ENCODE results near the gene NT5DC2.

DNA sequence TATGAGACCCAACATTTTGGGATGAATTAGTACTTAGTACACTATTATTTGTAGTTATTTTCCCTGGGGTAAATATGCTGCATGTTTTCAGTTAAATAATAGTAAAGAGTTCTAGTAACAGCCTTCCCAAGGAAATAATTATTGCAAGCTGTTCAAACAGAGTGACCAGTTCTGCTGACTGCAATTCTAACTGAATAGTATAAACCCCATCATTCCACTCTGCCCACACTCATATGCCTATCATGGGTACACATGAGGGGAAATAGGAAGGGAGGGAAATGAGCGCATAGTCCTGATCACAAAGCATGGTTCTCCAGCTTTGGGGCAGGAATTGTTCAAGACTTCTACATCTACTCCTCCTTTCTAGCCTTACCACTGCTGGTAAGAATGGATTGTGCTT is 21.4 kb upstream of the NT5DC2 start:
- TF ChIP-seq, protein P1, sequence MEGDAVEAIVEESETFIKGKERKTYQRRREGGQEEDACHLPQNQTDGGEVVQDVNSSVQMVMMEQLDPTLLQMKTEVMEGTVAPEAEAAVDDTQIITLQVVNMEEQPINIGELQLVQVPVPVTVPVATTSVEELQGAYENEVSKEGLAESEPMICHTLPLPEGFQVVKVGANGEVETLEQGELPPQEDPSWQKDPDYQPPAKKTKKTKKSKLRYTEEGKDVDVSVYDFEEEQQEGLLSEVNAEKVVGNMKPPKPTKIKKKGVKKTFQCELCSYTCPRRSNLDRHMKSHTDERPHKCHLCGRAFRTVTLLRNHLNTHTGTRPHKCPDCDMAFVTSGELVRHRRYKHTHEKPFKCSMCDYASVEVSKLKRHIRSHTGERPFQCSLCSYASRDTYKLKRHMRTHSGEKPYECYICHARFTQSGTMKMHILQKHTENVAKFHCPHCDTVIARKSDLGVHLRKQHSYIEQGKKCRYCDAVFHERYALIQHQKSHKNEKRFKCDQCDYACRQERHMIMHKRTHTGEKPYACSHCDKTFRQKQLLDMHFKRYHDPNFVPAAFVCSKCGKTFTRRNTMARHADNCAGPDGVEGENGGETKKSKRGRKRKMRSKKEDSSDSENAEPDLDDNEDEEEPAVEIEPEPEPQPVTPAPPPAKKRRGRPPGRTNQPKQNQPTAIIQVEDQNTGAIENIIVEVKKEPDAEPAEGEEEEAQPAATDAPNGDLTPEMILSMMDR (conservative IDR thresholded peaks at IDR 0.05; ENCODE audit: low read length): no peak
- no peak for TF ChIP-seq EZH2phosphoT487 (IDR thresholded peaks at IDR 0.05; ENCODE audit: borderline replicate concordance, low read depth, low read length)

Data from OCI-LY7 (cell line).